Stimulated activated CD4-positive, alpha-beta T cell treated with anti-CD3 and anti-CD28 coated beads, Interleukin-2, amount 100 ng/mL, for 4 hours (primary cell): ENCODE results near the gene SARM1.
"Not testable (repeated sequence)": the region's sequence is repeated elsewhere in the genome, so short reads cannot be mapped to it uniquely, and the experiment has no call there.

Source experiments
- DNase-seq: peaks from one replicate; pipeline ENCODE4 v3.0.0-alpha.2; 2020; ENCODE audit warnings: low read depth

Gene SARM1

DNA sequence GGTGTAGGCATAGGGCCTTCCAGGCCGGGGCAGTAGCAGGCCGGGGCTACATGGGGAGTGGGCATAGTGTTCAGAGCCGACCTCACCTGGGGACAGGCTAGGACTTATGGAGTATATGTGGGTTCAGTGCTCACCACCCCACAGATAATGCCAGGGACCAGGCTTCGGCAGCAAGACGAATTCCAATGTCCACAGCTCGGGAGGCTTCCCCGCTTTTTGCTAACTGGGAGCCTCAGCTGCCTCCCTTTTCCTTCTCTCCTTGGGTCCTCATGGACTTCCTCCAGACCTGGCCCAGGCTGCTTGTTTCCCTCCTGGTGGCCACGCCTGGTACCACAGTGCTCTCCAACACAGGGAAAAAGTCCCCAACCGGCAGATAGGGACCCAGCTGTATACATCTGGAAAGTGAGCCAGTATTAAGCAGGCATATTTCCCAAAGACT is 54.6 kb downstream of the SARM1 start:
- no peak for DNase-seq

GRCh38 chr17:28427371-28427770 is 55.9 kb downstream of the SARM1 start:
- no peak for DNase-seq

- not testable (repeated sequence) for DNase-seq
These were observed 56.5 kb downstream of the SARM1 start for GRCh38 chr17:28427982-28428381.

DNA sequence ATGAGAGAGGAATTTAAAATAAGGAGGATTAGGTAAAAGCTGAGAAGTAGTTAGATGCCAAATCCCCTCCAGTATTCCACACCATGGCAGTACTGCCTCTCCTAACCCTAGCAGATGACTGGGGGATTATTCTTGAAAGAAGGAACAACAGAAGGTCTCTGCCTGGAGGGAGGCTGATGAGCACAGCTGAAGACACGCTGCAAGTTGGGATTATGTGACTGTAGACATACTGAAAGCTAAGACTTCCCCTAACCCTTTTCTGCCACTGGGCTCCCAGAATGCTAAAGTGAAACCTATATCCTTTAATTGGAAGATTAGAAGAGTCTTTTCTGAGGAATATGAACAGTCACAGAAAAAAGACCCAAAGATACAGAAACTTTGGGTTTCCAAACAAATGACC is 62.2 kb downstream of the SARM1 start:
- DNase-seq: no peak

DNA sequence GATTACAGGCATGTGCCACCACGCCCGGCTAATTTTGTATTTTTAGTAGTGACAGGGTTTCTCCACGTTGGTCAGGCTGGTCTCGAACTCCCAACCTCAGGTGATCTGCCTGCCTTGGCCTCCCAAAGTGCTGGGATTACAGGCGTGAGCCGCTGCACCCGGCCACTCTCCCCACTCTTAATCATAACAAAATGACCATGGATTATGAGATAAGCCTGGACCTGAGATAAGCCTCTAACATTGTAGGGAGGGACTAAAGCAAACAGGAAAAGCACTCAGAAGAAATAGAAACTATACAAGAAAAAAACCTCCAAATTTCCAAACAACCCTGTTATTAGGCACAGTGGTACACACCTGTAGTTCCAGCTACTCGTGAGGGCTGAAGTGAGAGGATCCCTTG is 62.8 kb downstream of the SARM1 start:
- not testable (repeated sequence) for DNase-seq

- no peak for DNase-seq
These were observed 72.6 kb downstream of the SARM1 start for GRCh38 chr17:28443901-28444638.

- no peak for DNase-seq
These were observed 75.4 kb downstream of the SARM1 start for GRCh38 chr17:28446716-28447395.

- no peak for DNase-seq
These were observed 75.9 kb downstream of the SARM1 start for GRCh38 chr17:28447396-28447760.

DNA sequence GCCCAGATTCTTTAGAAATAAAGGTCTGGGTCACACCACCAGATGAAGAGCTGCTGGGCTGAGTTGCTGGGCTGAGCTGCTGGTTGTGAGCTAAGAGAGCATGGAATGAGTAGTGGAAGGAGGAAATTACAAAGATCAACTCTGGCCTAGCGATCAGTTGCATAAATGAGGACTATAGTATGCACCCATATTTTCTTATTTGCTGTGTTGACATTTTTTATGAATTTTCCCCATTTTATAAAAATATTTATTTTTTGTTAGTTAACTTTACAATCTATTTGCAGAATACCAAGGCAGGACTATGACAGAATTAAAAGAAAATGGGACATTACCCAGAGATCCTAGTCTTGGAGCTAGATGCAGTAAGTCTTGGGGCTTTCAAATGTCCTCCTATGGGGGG is 78.4 kb downstream of the SARM1 start:
- no peak for DNase-seq
